Effector memory CD8-positive, alpha-beta T cell (primary cell): ENCODE measurements around the gene RAB34.

ENCODE experiments used
- ATAC-seq: fragments of 150-1000 bp; cut with Tn5 transposase; replicated peaks from 2 replicates; pipeline ENCODE4 v1.10.0; 2021; ENCODE audit warnings: mild to moderate bottlenecking, moderate library complexity
- DNase-seq, 3 experiments: peaks; one replicate each; pipeline ENCODE4 v3.0.0; 2021
- H3K27ac Mint-ChIP-seq, 2 donors: one replicate each; pipeline ENCODE4 v1.8.0; 2022; ENCODE audit warnings: mild to moderate bottlenecking in 2 of 2, mixed read lengths in 2 of 2, moderate library complexity in 2 of 2
- H3K27me3 Mint-ChIP-seq, 2 donors: one replicate each; pipeline ENCODE4 v1.8.0; 2022; ENCODE audit warnings: mixed read lengths in 2 of 2
- H3K36me3 Mint-ChIP-seq: one replicate; pipeline ENCODE4 v1.8.0; 2022; ENCODE audit warnings: mild to moderate bottlenecking, moderate library complexity, mixed read lengths; ENCODE audit not compliant: insufficient read depth
- H3K4me1 Mint-ChIP-seq, 2 donors: one replicate each; pipeline ENCODE4 v1.8.0; 2022; ENCODE audit warnings: low read depth in 2 of 2, mixed read lengths in 2 of 2
- H3K4me3 Mint-ChIP-seq, 2 donors: one replicate each; pipeline ENCODE4 v1.8.0; 2022; ENCODE audit warnings: mild to moderate bottlenecking in 2 of 2, mixed read lengths in 2 of 2, moderate library complexity in 2 of 2
- H3K9me3 Mint-ChIP-seq, 2 donors: one replicate each; pipeline ENCODE4 v1.8.0; 2022; ENCODE audit warnings: mixed read lengths in 2 of 2

The RAB34 gene

GRCh38 chr17:28719021-28719433, 1.4 kb upstream of the RAB34 start:
- peaks cover 49% of the 10 kb centered on the region for H3K36me3 Mint-ChIP-seq
- peaks cover 0 to 24% of the 10 kb centered on the region in 2 donors for H3K27me3 Mint-ChIP-seq
- ATAC-seq (no peak), DNase-seq (no peak)
- H3K4me3 Mint-ChIP-seq = peak overlapping the region; percentile 98 to 100
- peaks cover 29 to 31% of the 10 kb centered on the region in 2 donors for H3K4me1 Mint-ChIP-seq
- no peaks in the 10 kb centered on the region for H3K9me3 Mint-ChIP-seq
- peak overlapping the region; percentile 96 to 98 for H3K27ac Mint-ChIP-seq

GRCh38 chr17:28718333-28719020, 809 bp upstream of the RAB34 start:
- no peak for DNase-seq
- Mint-ChIP-seq H3K27me3 (peaks cover 0 to 25% of the 10 kb centered on the region in 2 donors), H3K27ac (no peak overlapping the region), H3K9me3 (no peaks in the 10 kb centered on the region), H3K36me3 (peaks cover 43% of the 10 kb centered on the region), H3K4me1 (peaks cover 29 to 31% of the 10 kb centered on the region in 2 donors), H3K4me3 (peak overlapping the region; percentile 20 to 52)
- ATAC-seq = no peak

- Mint-ChIP-seq H3K36me3 (peaks cover 28% of the 10 kb centered on the region), H3K4me1 (peaks cover 30 to 34% of the 10 kb centered on the region in 2 donors), H3K27ac (no peak overlapping the region), H3K9me3 (no peaks in the 10 kb centered on the region), H3K4me3 (no peak overlapping the region), H3K27me3 (peaks cover 0 to 25% of the 10 kb centered on the region in 2 donors)
- ATAC-seq (no peak), DNase-seq (no peak)
These were observed 709 bp downstream of the RAB34 start for GRCh38 chr17:28716740-28717577.

- peaks cover 28 to 30% of the 10 kb centered on the region in 2 donors for H3K4me1 Mint-ChIP-seq
- no peak overlapping the region for H3K4me3 Mint-ChIP-seq
- DNase-seq = no peak
- no peaks in the 10 kb centered on the region for H3K9me3 Mint-ChIP-seq
- H3K27me3 Mint-ChIP-seq = peaks cover 0 to 25% of the 10 kb centered on the region in 2 donors
- no peak for ATAC-seq
- peaks cover 15% of the 10 kb centered on the region for H3K36me3 Mint-ChIP-seq
- H3K27ac Mint-ChIP-seq = no peak overlapping the region
These were observed 2.5 kb downstream of the RAB34 start for GRCh38 chr17:28715217-28715616.

GRCh38 chr17:28714281-28714680, 3.4 kb downstream of the RAB34 start:
- Mint-ChIP-seq H3K4me3 (no peak overlapping the region), H3K4me1 (peaks cover 19 to 24% of the 10 kb centered on the region in 2 donors)

GRCh38 chr17:28712705-28713415, 4.8 kb downstream of the RAB34 start:
- Mint-ChIP-seq H3K27ac (peak overlapping the region in 1 of 2 donors; percentile 91), H3K4me3 (peak overlapping the region; percentile 87 to 90), H3K9me3 (no peaks in the 10 kb centered on the region), H3K4me1 (peaks cover 12 to 16% of the 10 kb centered on the region in 2 donors), H3K36me3 (peaks cover 12% of the 10 kb centered on the region), H3K27me3 (peaks cover 0 to 25% of the 10 kb centered on the region in 2 donors)
- ATAC-seq = no peak
- DNase-seq = no peak

More at GRCh38 chr17:28714281-28714680, 3.4 kb downstream of the RAB34 start:
- Mint-ChIP-seq H3K9me3 (no peaks in the 10 kb centered on the region), H3K27ac (no peak overlapping the region), H3K36me3 (peaks cover 10% of the 10 kb centered on the region), H3K27me3 (peaks cover 0 to 25% of the 10 kb centered on the region in 2 donors)
- DNase-seq = no peak
- no peak for ATAC-seq

GRCh38 chr17:28712032-28712704, 5.5 kb downstream of the RAB34 start:
- peak overlapping the region; percentile 87 to 90 for H3K4me3 Mint-ChIP-seq
- peak overlapping the region; percentile 91 for H3K27ac Mint-ChIP-seq
- H3K27me3 Mint-ChIP-seq = peaks cover 0 to 25% of the 10 kb centered on the region in 2 donors
- peaks cover 12% of the 10 kb centered on the region for H3K36me3 Mint-ChIP-seq
- peaks cover 12 to 15% of the 10 kb centered on the region in 2 donors for H3K4me1 Mint-ChIP-seq
- DNase-seq (peak; percentile 36 to 52 (median 46)), ATAC-seq (peak; percentile 53)
- H3K9me3 Mint-ChIP-seq = no peaks in the 10 kb centered on the region

- Mint-ChIP-seq H3K27ac (peak within 1 kb of the TSS; percentile 91), H3K27me3 (peaks cover 0 to 25% of the 10 kb centered on the region in 2 donors), H3K4me3 (peak within 1 kb of the TSS; percentile 87 to 90), H3K4me1 (peaks cover 12 to 16% of the 10 kb centered on the region in 2 donors), H3K36me3 (peaks cover 12% of the 10 kb centered on the region), H3K9me3 (no peaks in the 10 kb centered on the region)
- peak; percentile 50 for ATAC-seq
- no peak for DNase-seq
These were observed 6.0 kb downstream of the RAB34 start, which contains the start of gene PROCA1 for GRCh38 chr17:28711723-28712031. PROCA1 (minus strand) TSS chr17:28711888; CDS start chr17:28711660, 228 bp downstream.

- ATAC-seq (peak; percentile 87), DNase-seq (peak; percentile 87 to 91 (median 89))
- Mint-ChIP-seq H3K27me3 (peaks cover 0 to 21% of the 10 kb centered on the region in 2 donors), H3K4me1 (peaks cover 12 to 16% of the 10 kb centered on the region in 2 donors), H3K27ac (peak overlapping the region; percentile 91), H3K9me3 (no peaks in the 10 kb centered on the region), H3K4me3 (peak overlapping the region; percentile 87 to 90), H3K36me3 (peaks cover 12% of the 10 kb centered on the region)
These were observed 6.6 kb downstream of the RAB34 start for GRCh38 chr17:28710861-28711722.

- no peak for ATAC-seq
- no peaks in the 10 kb centered on the region for H3K27me3 Mint-ChIP-seq
- no peaks in the 10 kb centered on the region for H3K9me3 Mint-ChIP-seq
- H3K36me3 Mint-ChIP-seq = peaks cover 19% of the 10 kb centered on the region
- peak overlapping the region in 1 of 2 donors; percentile 42 for H3K27ac Mint-ChIP-seq
- no peak overlapping the region for H3K4me3 Mint-ChIP-seq
- DNase-seq = no peak
- peaks cover 9 to 16% of the 10 kb centered on the region in 2 donors for H3K4me1 Mint-ChIP-seq
These were observed 10.3 kb downstream of the RAB34 start for GRCh38 chr17:28707339-28707720.

GRCh38 chr17:28706471-28707338, 11.0 kb downstream of the RAB34 start:
- Mint-ChIP-seq H3K27ac (peak overlapping the region in 1 of 2 donors; percentile 71), H3K9me3 (no peaks in the 10 kb centered on the region), H3K4me1 (peaks cover 3 to 11% of the 10 kb centered on the region in 2 donors), H3K4me3 (no peak overlapping the region), H3K27me3 (no peaks in the 10 kb centered on the region), H3K36me3 (peaks cover 25% of the 10 kb centered on the region)
- DNase-seq (no peak), ATAC-seq (no peak)
